Measurements from ENCODE around the gene WWOX. TPM values are rescaled to one million over a fixed set of nuclear protein-coding genes. Genes with fewer than 3 reads are reported as not detected.

Gene WWOX
- total RNA-seq, 2 experiments from 2014 or later, result 14.3 to 16.5 TPM

GRCh38 chr16:78430281-78430680 is 330.8 kb downstream of the WWOX start:
- H3K27me3 Mint-ChIP-seq, result no peaks in the 10 kb centered on the region
- ChIA-PET POLR2A (no interaction called here), CTCF (no interaction called here)
- no peak overlapping the region for H3K27ac Mint-ChIP-seq
- H3K4me1 Mint-ChIP-seq (ENCODE audit: low read depth), result no peaks in the 10 kb centered on the region
- intact Hi-C loops (cut with micrococcal nuclease), result no loop called here
- no peaks in the 10 kb centered on the region for H3K9me3 Mint-ChIP-seq
- H3K4me3 Mint-ChIP-seq, result no peak overlapping the region
- DNase-seq, result no peak
- H3K36me3 Mint-ChIP-seq, result peaks cover 9% of the 10 kb centered on the region

- Mint-ChIP-seq H3K36me3 (peaks cover 9% of the 10 kb centered on the region), H3K27me3 (no peaks in the 10 kb centered on the region)
Observed at GRCh38 chr16:78431004-78431670, 331.7 kb downstream of the WWOX start.

DNA sequence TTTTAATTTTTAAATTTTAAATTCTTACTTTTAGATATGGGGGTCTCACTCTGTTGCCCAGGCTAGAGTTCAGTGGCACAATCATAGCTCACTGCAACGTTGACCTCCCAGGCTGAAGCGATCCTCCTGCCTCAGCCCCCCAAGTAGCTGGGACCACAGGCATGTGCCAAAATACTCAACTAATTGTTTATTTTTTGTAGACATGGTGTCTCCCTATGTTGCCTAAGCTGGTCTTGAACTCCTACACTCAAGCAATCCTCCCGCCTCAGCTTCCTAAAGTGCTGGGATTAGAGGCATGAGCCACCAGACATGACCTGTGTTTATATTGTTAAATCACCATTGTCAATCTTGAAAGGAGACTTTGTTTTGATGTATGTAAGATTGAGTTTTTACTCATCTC is 332.2 kb downstream of the WWOX start:
- H3K4me3 Mint-ChIP-seq, result no peak overlapping the region
- no peak overlapping the region for H3K27ac Mint-ChIP-seq
- peaks cover 9% of the 10 kb centered on the region for H3K36me3 Mint-ChIP-seq
- no peak for DNase-seq
- H3K27me3 Mint-ChIP-seq, result no peaks in the 10 kb centered on the region
- intact Hi-C loops (cut with micrococcal nuclease), result no loop called here
- ChIA-PET CTCF (no interaction called here), POLR2A (interaction anchor here (0.7 kb wide), 1 partner anchor 15 kb away, joined by 3 read pairs; no protein-coding TSS in a partner anchor)
- no peaks in the 10 kb centered on the region for H3K9me3 Mint-ChIP-seq
- no peaks in the 10 kb centered on the region for H3K4me1 Mint-ChIP-seq (ENCODE audit: low read depth)

More at GRCh38 chr16:78431004-78431670, 331.7 kb downstream of the WWOX start:
- no peaks in the 10 kb centered on the region for H3K4me1 Mint-ChIP-seq (ENCODE audit: low read depth)
- no peaks in the 10 kb centered on the region for H3K9me3 Mint-ChIP-seq
- CTCF ChIA-PET, result no interaction called here
- no peak for DNase-seq
- intact Hi-C loops (cut with micrococcal nuclease), result no loop called here
- POLR2A ChIA-PET, result interaction anchor here (0.7 kb wide), 1 partner anchor 14 kb away, joined by 3 read pairs; no protein-coding TSS in a partner anchor
- H3K4me3 Mint-ChIP-seq, result no peak overlapping the region
- H3K27ac Mint-ChIP-seq, result no peak overlapping the region

DNA sequence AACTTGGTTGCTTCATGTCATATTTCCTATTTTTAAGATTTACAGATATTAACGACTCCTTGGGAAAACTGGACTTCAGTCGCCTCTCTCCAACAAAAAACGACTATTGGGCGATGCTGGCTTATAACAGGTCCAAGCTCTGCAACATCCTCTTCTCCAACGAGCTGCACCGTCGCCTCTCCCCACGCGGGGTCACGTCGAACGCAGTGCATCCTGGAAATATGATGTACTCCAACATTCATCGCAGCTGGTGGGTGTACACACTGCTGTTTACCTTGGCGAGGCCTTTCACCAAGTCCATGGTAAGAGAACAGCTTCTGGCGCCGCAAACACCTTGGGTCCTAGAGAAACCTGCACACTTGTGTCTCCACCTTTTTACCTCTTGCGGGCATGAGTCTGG is 333.0 kb downstream of the WWOX start:
- intact Hi-C loops (cut with micrococcal nuclease), result no loop called here
- H3K4me3 Mint-ChIP-seq, result no peak overlapping the region
- CTCF ChIA-PET, result no interaction called here
- H3K36me3 Mint-ChIP-seq, result peaks cover 6% of the 10 kb centered on the region
- no peaks in the 10 kb centered on the region for H3K27me3 Mint-ChIP-seq
- DNase-seq, result no peak
- POLR2A ChIA-PET, result no interaction called here
- H3K9me3 Mint-ChIP-seq, result no peaks in the 10 kb centered on the region
- H3K27ac Mint-ChIP-seq, result no peak overlapping the region
- H3K4me1 Mint-ChIP-seq (ENCODE audit: low read depth), result no peaks in the 10 kb centered on the region

GRCh38 chr16:78433116-78433515 is 333.7 kb downstream of the WWOX start:
- H3K36me3 Mint-ChIP-seq, result peaks cover 6% of the 10 kb centered on the region
- intact Hi-C loops (cut with micrococcal nuclease), result no loop called here
- no peak overlapping the region for H3K27ac Mint-ChIP-seq
- no peaks in the 10 kb centered on the region for H3K4me1 Mint-ChIP-seq (ENCODE audit: low read depth)
- CTCF ChIA-PET, result no interaction called here
- POLR2A ChIA-PET, result no interaction called here
- no peaks in the 10 kb centered on the region for H3K9me3 Mint-ChIP-seq
- H3K4me3 Mint-ChIP-seq, result no peak overlapping the region
- DNase-seq, result no peak
- H3K27me3 Mint-ChIP-seq, result no peaks in the 10 kb centered on the region

- ChIA-PET CTCF (interaction anchor here (1.4 kb wide), 1 partner anchor 44 kb away, joined by 4 read pairs; no protein-coding TSS in a partner anchor), POLR2A (no interaction called here)
- H3K36me3 Mint-ChIP-seq, result peaks cover 4% of the 10 kb centered on the region
- H3K27me3 Mint-ChIP-seq, result no peaks in the 10 kb centered on the region
- no peaks in the 10 kb centered on the region for H3K9me3 Mint-ChIP-seq
- no peak for DNase-seq
- H3K27ac Mint-ChIP-seq, result no peak overlapping the region
- H3K4me3 Mint-ChIP-seq, result no peak overlapping the region
- intact Hi-C loops (cut with micrococcal nuclease), result no loop called here
- H3K4me1 Mint-ChIP-seq (ENCODE audit: low read depth), result no peaks in the 10 kb centered on the region
Observed at GRCh38 chr16:78434401-78434800, 334.9 kb downstream of the WWOX start.

DNA sequence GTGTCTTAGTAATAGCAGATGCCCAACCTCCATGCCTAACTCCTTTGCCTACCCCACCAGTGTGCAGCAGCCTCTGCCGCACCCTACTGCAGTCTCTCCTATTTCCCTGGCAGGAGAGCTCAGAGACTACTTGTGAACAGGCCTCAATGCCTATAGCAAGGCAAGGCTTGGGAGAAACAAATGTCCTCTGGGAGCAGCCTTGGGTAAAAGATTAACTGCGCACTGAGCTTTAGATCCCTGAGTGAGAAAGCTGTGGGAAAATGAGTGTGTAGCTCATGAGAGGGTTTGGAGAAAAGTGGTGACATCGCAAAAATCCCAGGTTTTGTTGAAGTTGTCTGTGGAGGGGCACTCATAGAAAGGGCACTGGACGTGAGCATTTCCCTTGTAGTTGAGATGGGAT is 335.8 kb downstream of the WWOX start:
- CTCF ChIA-PET, result interaction anchor here (1.4 kb wide), 1 partner anchor 44 kb away, joined by 4 read pairs; no protein-coding TSS in a partner anchor
- H3K27ac Mint-ChIP-seq, result no peak overlapping the region
- H3K4me1 Mint-ChIP-seq (ENCODE audit: low read depth), result no peaks in the 10 kb centered on the region
- POLR2A ChIA-PET, result no interaction called here
- H3K36me3 Mint-ChIP-seq, result no peaks in the 10 kb centered on the region
- intact Hi-C loops (cut with micrococcal nuclease), result no loop called here
- no peak overlapping the region for H3K4me3 Mint-ChIP-seq
- no peaks in the 10 kb centered on the region for H3K27me3 Mint-ChIP-seq
- DNase-seq, result no peak
- H3K9me3 Mint-ChIP-seq, result no peaks in the 10 kb centered on the region

GRCh38 chr16:78436023-78436422 is 336.6 kb downstream of the WWOX start:
- Mint-ChIP-seq H3K4me3 (no peak overlapping the region), H3K9me3 (no peaks in the 10 kb centered on the region), H3K27ac (no peak overlapping the region), H3K36me3 (no peaks in the 10 kb centered on the region), H3K4me1 (ENCODE audit: low read depth) (no peaks in the 10 kb centered on the region), H3K27me3 (no peaks in the 10 kb centered on the region)
- no peak for DNase-seq
- intact Hi-C loops (cut with micrococcal nuclease), result no loop called here
- ChIA-PET POLR2A (no interaction called here), CTCF (interaction anchor here (1.5 to 2.4 kb wide), 3 partner anchors 10 to 42 kb away, joined by 3 to 9 read pairs (median 6); no protein-coding TSS in a partner anchor)

DNA sequence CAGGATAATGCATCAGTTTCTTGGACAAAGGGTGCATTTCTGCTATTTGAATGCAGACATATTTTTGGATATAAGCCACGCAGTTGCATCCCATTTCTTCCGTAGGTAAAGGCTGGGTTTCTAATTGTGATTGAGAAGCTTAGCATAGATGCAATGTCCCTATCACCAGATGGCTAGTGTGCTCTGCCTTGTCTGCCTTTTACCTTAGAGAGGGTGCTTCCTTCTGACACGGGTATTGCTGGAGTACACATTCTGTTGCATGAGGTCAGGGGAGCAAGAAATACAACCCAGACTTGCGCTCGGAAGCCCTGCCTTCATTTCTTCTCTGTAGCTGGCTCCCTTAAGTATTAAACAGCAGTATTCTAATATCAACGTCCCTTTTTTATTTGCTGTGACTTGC is 337.4 kb downstream of the WWOX start:
- H3K27me3 Mint-ChIP-seq, result no peaks in the 10 kb centered on the region
- H3K27ac Mint-ChIP-seq, result no peak overlapping the region
- ChIA-PET POLR2A (no interaction called here), CTCF (interaction anchor here (1.2 to 2.4 kb wide), 5 partner anchors 11 to 42 kb away, joined by 3 to 9 read pairs (median 6); no protein-coding TSS in a partner anchor)
- no peak overlapping the region for H3K4me3 Mint-ChIP-seq
- H3K4me1 Mint-ChIP-seq (ENCODE audit: low read depth), result no peaks in the 10 kb centered on the region
- H3K36me3 Mint-ChIP-seq, result no peaks in the 10 kb centered on the region
- intact Hi-C loops (cut with micrococcal nuclease), result no loop called here
- H3K9me3 Mint-ChIP-seq, result no peaks in the 10 kb centered on the region
- no peak for DNase-seq

DNA sequence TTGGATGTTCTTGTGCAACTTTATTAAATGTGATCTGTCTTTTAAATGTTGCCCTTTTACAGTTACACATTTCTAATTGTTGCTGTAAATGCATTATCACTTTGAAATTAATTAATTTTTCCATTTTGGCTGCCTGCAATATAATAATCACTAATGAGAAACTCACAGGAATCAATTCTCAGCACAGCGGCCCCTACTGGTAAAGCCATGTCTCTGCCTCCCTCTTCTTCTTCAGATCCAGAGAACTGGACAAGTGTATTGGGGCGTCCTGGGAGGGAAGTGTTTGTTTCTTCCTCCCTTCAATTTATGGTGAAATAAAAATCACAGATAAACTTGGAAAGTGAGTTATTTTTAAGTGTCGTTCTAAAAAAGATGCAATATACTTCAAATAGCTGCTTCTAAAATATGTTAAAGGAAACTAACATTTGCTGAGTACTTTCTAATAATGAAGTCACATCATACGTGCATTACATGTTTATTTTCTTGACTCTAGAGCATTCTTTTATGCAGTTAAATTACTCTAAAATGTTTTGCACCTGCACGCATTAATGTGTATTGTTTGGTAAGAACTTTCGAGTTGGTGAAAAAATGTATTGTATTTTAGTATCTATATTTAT is 338.0 kb downstream of the WWOX start:
- POLR2A ChIA-PET, result no interaction called here

DNA sequence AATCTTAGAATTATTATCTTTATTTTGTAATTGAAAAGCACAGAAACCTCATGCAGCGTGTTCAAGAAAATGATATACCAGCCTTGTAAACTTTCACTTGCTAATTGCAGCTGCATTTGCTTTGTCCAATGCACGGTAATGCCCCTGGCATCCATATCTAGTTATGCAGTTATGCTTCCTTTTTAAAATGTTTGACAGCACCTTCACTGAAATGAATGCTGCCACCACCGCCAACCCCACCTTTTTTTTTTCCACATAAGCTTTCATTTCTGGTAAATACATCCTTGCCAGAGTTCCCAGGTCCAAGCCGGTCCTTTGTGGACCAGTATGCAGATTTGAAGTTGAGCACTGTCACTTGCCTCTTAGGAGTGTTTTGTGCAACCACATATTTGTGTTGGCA is 338.8 kb downstream of the WWOX start:
- H3K27me3 Mint-ChIP-seq, result no peaks in the 10 kb centered on the region
- ChIA-PET POLR2A (no interaction called here), CTCF (interaction anchor here (0.6 to 2.4 kb wide), 5 partner anchors 9 to 25 kb away, joined by 3 to 9 read pairs (median 5); no protein-coding TSS in a partner anchor)
- no peaks in the 10 kb centered on the region for H3K9me3 Mint-ChIP-seq
- no peak overlapping the region for H3K27ac Mint-ChIP-seq
- no peaks in the 10 kb centered on the region for H3K36me3 Mint-ChIP-seq
- H3K4me3 Mint-ChIP-seq, result no peak overlapping the region
- H3K4me1 Mint-ChIP-seq (ENCODE audit: low read depth), result no peaks in the 10 kb centered on the region
- no peak for DNase-seq
- intact Hi-C loops (cut with micrococcal nuclease), result no loop called here

More for the DNA sequence above, 338.0 kb downstream of the WWOX start:
- DNase-seq, result peak; percentile 31
- Mint-ChIP-seq H3K27me3 (no peaks in the 10 kb centered on the region), H3K9me3 (no peaks in the 10 kb centered on the region), H3K4me3 (no peak overlapping the region), H3K4me1 (ENCODE audit: low read depth) (no peaks in the 10 kb centered on the region), H3K27ac (no peak overlapping the region), H3K36me3 (no peaks in the 10 kb centered on the region)
- intact Hi-C loops (cut with micrococcal nuclease), result no loop called here
- CTCF ChIA-PET, result interaction anchor here (0.6 to 2.4 kb wide), 8 partner anchors 10 to 41 kb away, joined by 3 to 9 read pairs (median 4); no protein-coding TSS in a partner anchor

GRCh38 chr16:78438632-78439031 is 339.2 kb downstream of the WWOX start:
- no peak for DNase-seq
- ChIA-PET POLR2A (no interaction called here), CTCF (interaction anchor here (2.4 kb wide), 1 partner anchor 13 kb away, joined by 9 read pairs; no protein-coding TSS in a partner anchor)
- H3K9me3 Mint-ChIP-seq, result no peaks in the 10 kb centered on the region
- intact Hi-C loops (cut with micrococcal nuclease), result no loop called here
- no peaks in the 10 kb centered on the region for H3K4me1 Mint-ChIP-seq (ENCODE audit: low read depth)
- H3K36me3 Mint-ChIP-seq, result no peaks in the 10 kb centered on the region
- H3K27me3 Mint-ChIP-seq, result no peaks in the 10 kb centered on the region
- no peak overlapping the region for H3K27ac Mint-ChIP-seq
- H3K4me3 Mint-ChIP-seq, result no peak overlapping the region

DNA sequence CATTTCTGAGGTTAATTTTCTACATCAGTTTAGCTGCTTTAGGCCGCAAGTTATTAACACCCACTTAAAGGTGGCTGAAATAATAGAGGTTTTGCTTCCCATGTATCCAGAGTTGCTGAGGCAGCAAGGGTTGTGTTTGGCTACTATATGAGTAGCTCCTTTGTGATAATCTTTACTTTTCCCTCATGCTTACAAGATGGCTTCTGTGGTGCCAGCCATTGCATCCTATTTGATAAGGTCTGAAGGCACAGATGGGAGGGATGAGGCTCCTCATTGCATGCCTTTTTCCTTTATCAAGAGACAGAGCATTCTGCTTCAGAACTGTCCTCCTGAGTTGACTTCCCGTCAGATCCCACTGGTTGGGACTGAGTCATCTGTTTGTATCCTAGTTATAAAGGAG is 340.2 kb downstream of the WWOX start:
- H3K36me3 Mint-ChIP-seq, result peaks cover 2% of the 10 kb centered on the region
- H3K4me3 Mint-ChIP-seq, result no peak overlapping the region
- no peaks in the 10 kb centered on the region for H3K4me1 Mint-ChIP-seq (ENCODE audit: low read depth)
- H3K9me3 Mint-ChIP-seq, result no peaks in the 10 kb centered on the region
- no peaks in the 10 kb centered on the region for H3K27me3 Mint-ChIP-seq
- H3K27ac Mint-ChIP-seq, result no peak overlapping the region
- DNase-seq, result no peak
- intact Hi-C loops (cut with micrococcal nuclease), result no loop called here
- ChIA-PET POLR2A (no interaction called here), CTCF (no interaction called here)
